NOMO-1 treated with DMSO at 0.1 percent for 48 hours (cell line): Measurements from ENCODE around the gene PKNOX1.
"Not testable (repeated sequence)": the region's sequence is repeated elsewhere in the genome, so short reads cannot be mapped to it uniquely, and the experiment has no call there.

Source experiments
- DNase-seq: peaks from one replicate; lab custom pipeline; 2025; ENCODE audit not compliant: unreplicated experiment; lab: John Stamatoyannopoulos, UW

Gene PKNOX1

GRCh38 chr21:43018519-43018918 is 44.2 kb downstream of the PKNOX1 start:
- no peak for DNase-seq

- DNase-seq = no peak
Measured at GRCh38 chr21:43020177-43020576, 45.8 kb downstream of the PKNOX1 start.

- DNase-seq = no peak
Measured at GRCh38 chr21:43020771-43021170, 46.4 kb downstream of the PKNOX1 start.

- no peak for DNase-seq
Measured at GRCh38 chr21:43021191-43021590, 46.8 kb downstream of the PKNOX1 start.

GRCh38 chr21:43021756-43022600 is 47.6 kb downstream of the PKNOX1 start:
- no peak for DNase-seq

- no peak for DNase-seq
Measured at GRCh38 chr21:43023175-43023574, 48.8 kb downstream of the PKNOX1 start.

GRCh38 chr21:43024439-43025136 is 50.2 kb downstream of the PKNOX1 start:
- no peak for DNase-seq

- DNase-seq = no peak
Measured at GRCh38 chr21:43025636-43026180, 51.3 kb downstream of the PKNOX1 start.

- DNase-seq = no peak
Measured at GRCh38 chr21:43027846-43028731, 53.7 kb downstream of the PKNOX1 start.

- DNase-seq = no peak
Measured at GRCh38 chr21:43029785-43030184, 55.4 kb downstream of the PKNOX1 start.

- no peak for DNase-seq
Measured at GRCh38 chr21:43031121-43031619, 56.8 kb downstream of the PKNOX1 start.

- DNase-seq = no peak
Measured at GRCh38 chr21:43034101-43034500, 59.7 kb downstream of the PKNOX1 start.

- DNase-seq = no peak
Measured at GRCh38 chr21:43034826-43035225, 60.5 kb downstream of the PKNOX1 start.

- not testable (repeated sequence) for DNase-seq
Measured at GRCh38 chr21:43036889-43037288, 62.5 kb downstream of the PKNOX1 start.

- not testable (repeated sequence) for DNase-seq
Measured at GRCh38 chr21:43037918-43038658, 63.7 kb downstream of the PKNOX1 start.

- DNase-seq = not testable (repeated sequence)
Measured at GRCh38 chr21:43038659-43039044, 64.3 kb downstream of the PKNOX1 start.

- not testable (repeated sequence) for DNase-seq
Measured at GRCh38 chr21:43042169-43042568, 67.8 kb downstream of the PKNOX1 start.

- not testable (repeated sequence) for DNase-seq
Measured at GRCh38 chr21:43043291-43043690, 68.9 kb downstream of the PKNOX1 start.

GRCh38 chr21:43044547-43044946 is 70.2 kb downstream of the PKNOX1 start:
- not testable (repeated sequence) for DNase-seq
